Fibroblast of lung (primary cell): ENCODE results near the gene TMEM147. TPM values are rescaled to one million over a fixed set of nuclear protein-coding genes. Genes with fewer than 3 reads are reported as not detected.

Source experiments
- DNase-seq, 2 donors: peaks; one replicate each; pipeline versions ENCODE4 v3.0.0 to v3.0.0-alpha.2; 2010; ENCODE audit warnings: low read depth in 2 of 2
- H2AFZ ChIP-seq: 2 replicates; pipeline ENCODE4 v1.5.1; 2012; ENCODE audit warnings: low read length, control low read depth, inconsistent platforms
- H3K27ac ChIP-seq: 2 replicates; pipeline ENCODE4 v1.5.1; 2011; ENCODE audit warnings: low read length, control low read depth; ENCODE audit not compliant: insufficient read depth
- H3K27me3 ChIP-seq: 2 replicates; pipeline ENCODE4 v1.5.1; 2011; ENCODE audit warnings: mild to moderate bottlenecking, low read length; ENCODE audit not compliant: control insufficient read depth, insufficient read depth
- H3K36me3 ChIP-seq: 2 replicates; pipeline ENCODE4 v1.5.1; 2011; ENCODE audit warnings: low read length; ENCODE audit not compliant: control insufficient read depth, insufficient read depth
- H3K4me1 ChIP-seq: 2 replicates; pipeline ENCODE4 v1.5.1; 2011; ENCODE audit warnings: low read length; ENCODE audit not compliant: control insufficient read depth, insufficient read depth; ENCODE audit errors: extremely low read depth
- H3K4me2 ChIP-seq: 2 replicates; pipeline ENCODE4 v1.5.1; 2011; ENCODE audit warnings: low read length, control low read depth; ENCODE audit not compliant: insufficient read depth; ENCODE audit errors: extremely low read depth
- H3K4me3 ChIP-seq, 4 experiments: fragments of 200-600 bp in 1 of 4; sonication (generic) in 1 of 4; replicated peaks in 1 of 4; 2 replicates each; pipeline ENCODE4 v1.5.1; 2011 to 2016; ENCODE audit warnings: low read length in 4 of 4, low read depth in 3 of 4, mild to moderate bottlenecking in 3 of 4, control low read depth in 2 of 4, inconsistent platforms in 1 of 4, mixed read lengths in 1 of 4; ENCODE audit not compliant: insufficient read depth in 1 of 4; ENCODE audit errors: control extremely low read depth in 1 of 4
- H3K79me2 ChIP-seq: 2 replicates; pipeline ENCODE4 v1.5.1; 2012; ENCODE audit warnings: mild to moderate bottlenecking, low read length, inconsistent platforms; ENCODE audit not compliant: control insufficient read depth, insufficient read depth
- H3K9ac ChIP-seq: 2 replicates; pipeline ENCODE4 v1.5.1; 2011; ENCODE audit warnings: mild to moderate bottlenecking, low read length, control low read depth; ENCODE audit not compliant: insufficient read depth
- H3K9me3 ChIP-seq: 2 replicates; pipeline ENCODE4 v1.5.1; 2012; ENCODE audit warnings: low read depth, low read length; ENCODE audit not compliant: control insufficient read depth, insufficient read depth
- H4K20me1 ChIP-seq: 2 replicates; pipeline ENCODE4 v1.5.1; 2011; ENCODE audit warnings: low read length; ENCODE audit not compliant: control insufficient read depth, insufficient read depth; ENCODE audit errors: extremely low read depth
- CTCF ChIP-seq, 2 donors: IDR thresholded peaks in 1 of 2; conservative IDR thresholded peaks in 1 of 2; 1 replicate in 1 of 2; 2 replicates in 1 of 2; pipeline ENCODE4 v1.5.1; 2011 to 2012; ENCODE audit warnings: low read length in 2 of 2, control low read depth in 1 of 2, inconsistent platforms in 1 of 2, low read depth in 1 of 2, mild to moderate bottlenecking in 1 of 2
- EZH2 ChIP-seq: IDR thresholded peaks from 2 replicates; pipeline ENCODE4 v1.5.1; 2012; ENCODE audit warnings: low read length, control low read depth, mild to moderate bottlenecking; ENCODE audit errors: missing control alignments
- polyA plus RNA-seq, 2 donors: library from polyadenylated mRNA; depleted of rRNA in 1 of 2; stranded (reverse) in 1 of 2; unstranded in 1 of 2; fragments of >200 nt; gene quantifications; 2 replicates each; pipeline ENCODE4 v1.2.1, GENCODE V29; 2011 to 2012; ENCODE audit warnings: missing spikeins in 1 of 2
- total RNA-seq: library from RNA; depleted of rRNA; stranded (reverse); fragments of >200 nt; gene quantifications from 2 replicates; pipeline ENCODE4 v1.2.1, GENCODE V29; 2014

TMEM147 gene
- total and polyA plus RNA-seq, 2 donors (not counting 1 experiment from before 2014, with no cell fraction given) = 72.4 to 79.6 TPM

- no peak overlapping the region for H3K4me3 ChIP-seq
- peaks cover 23% of the 10 kb centered on the region for H3K27me3 ChIP-seq
- TF ChIP-seq CTCF (conservative IDR thresholded peaks at IDR 0.05 in 1 of 2, IDR thresholded peaks at IDR 0.05 in 1 of 2; ENCODE audit: low read depth in 1 of 2, low read length in 2 of 2) = no peak
- no peaks in the 10 kb centered on the region for H3K36me3 ChIP-seq
- no peak overlapping the region for H3K9ac ChIP-seq
- H3K9me3 ChIP-seq = no peaks in the 10 kb centered on the region
- no peaks in the 10 kb centered on the region for H3K79me2 ChIP-seq
- no peak overlapping the region for H2AFZ ChIP-seq
- H3K4me2 ChIP-seq = no peak overlapping the region
- no peak overlapping the region for H3K27ac ChIP-seq
- H4K20me1 ChIP-seq = no peaks in the 10 kb centered on the region
- H3K4me1 ChIP-seq = peaks cover 5% of the 10 kb centered on the region
- DNase-seq = no peak
These were observed 16.0 kb downstream of the TMEM147 start for GRCh38 chr19:35561436-35561835.

- H3K4me1 ChIP-seq = peaks cover 5% of the 10 kb centered on the region
- H3K9me3 ChIP-seq = no peaks in the 10 kb centered on the region
- H3K4me2 ChIP-seq = no peak overlapping the region
- peaks cover 23% of the 10 kb centered on the region for H3K27me3 ChIP-seq
- TF ChIP-seq CTCF (conservative IDR thresholded peaks at IDR 0.05 in 1 of 2, IDR thresholded peaks at IDR 0.05 in 1 of 2; ENCODE audit: low read depth in 1 of 2, low read length in 2 of 2) (no peak), EZH2 (no peak)
- H3K9ac ChIP-seq = no peak overlapping the region
- no peak overlapping the region for H2AFZ ChIP-seq
- H3K27ac ChIP-seq = no peak overlapping the region
- no peaks in the 10 kb centered on the region for H4K20me1 ChIP-seq
- H3K36me3 ChIP-seq = no peaks in the 10 kb centered on the region
- no peak overlapping the region for H3K4me3 ChIP-seq
- no peak for DNase-seq
- no peaks in the 10 kb centered on the region for H3K79me2 ChIP-seq
These were observed 16.9 kb downstream of the TMEM147 start for GRCh38 chr19:35562336-35562735.

- Histone ChIP-seq H3K27ac (no peak overlapping the region), H4K20me1 (no peaks in the 10 kb centered on the region), H3K4me3 (no peak overlapping the region), H3K9me3 (no peaks in the 10 kb centered on the region), H3K79me2 (no peaks in the 10 kb centered on the region), H3K4me1 (peaks cover 5% of the 10 kb centered on the region), H3K4me2 (no peak overlapping the region), H3K9ac (no peak overlapping the region), H3K36me3 (no peaks in the 10 kb centered on the region), H3K27me3 (peaks cover 23% of the 10 kb centered on the region), H2AFZ (no peak overlapping the region)
- TF ChIP-seq EZH2 (no peak), CTCF (conservative IDR thresholded peaks at IDR 0.05 in 1 of 2, IDR thresholded peaks at IDR 0.05 in 1 of 2; ENCODE audit: low read depth in 1 of 2, low read length in 2 of 2) (no peak)
- no peak for DNase-seq
These were observed 17.4 kb downstream of the TMEM147 start for GRCh38 chr19:35562776-35563175.
